ENCODE data around the gene TNFSF13.

The TNFSF13 gene

GRCh38 chr17:7575481-7575883, 16.9 kb downstream of the TNFSF13 start:
- Histone ChIP-seq H3K27ac (ENCODE audit: low read depth, low read length) (peak overlapping the region; percentile 34), H3K36me3 (ENCODE audit: control insufficient read depth, low read length) (peaks cover 92% of the 10 kb centered on the region), H4K20me1 (ENCODE audit: control insufficient read depth, insufficient read depth, low read depth, low read length) (peaks cover 31% of the 10 kb centered on the region), H3K9me2 (replicated peaks; ENCODE audit: control insufficient read depth, low read length) (no peaks in the 10 kb centered on the region), H3K79me2 (ENCODE audit: control insufficient read depth, low read length) (peaks cover 49% of the 10 kb centered on the region), H3K4me2 (ENCODE audit: low read length) (peak overlapping the region; percentile 98), H3K4me3 (ENCODE audit: low read length) (peak overlapping the region; percentile 91; the same call in 1 of the 2 replicates), H3K9me3 (ENCODE audit: control insufficient read depth, insufficient read depth, low read length) (no peaks in the 10 kb centered on the region), H3K27me3 (ENCODE audit: control insufficient read depth, low read length) (no peaks in the 10 kb centered on the region), H3F3A (ENCODE audit: control insufficient read depth, insufficient read depth) (peaks cover 81% of the 10 kb centered on the region), H3K4me1 (ENCODE audit: control insufficient read depth, low read length) (peaks cover 76% of the 10 kb centered on the region)
- no peak for TF ChIP-seq EZH2phosphoT487 (IDR thresholded peaks at IDR 0.05; ENCODE audit: borderline replicate concordance, low read length)
- TF ChIP-seq, protein P1, sequence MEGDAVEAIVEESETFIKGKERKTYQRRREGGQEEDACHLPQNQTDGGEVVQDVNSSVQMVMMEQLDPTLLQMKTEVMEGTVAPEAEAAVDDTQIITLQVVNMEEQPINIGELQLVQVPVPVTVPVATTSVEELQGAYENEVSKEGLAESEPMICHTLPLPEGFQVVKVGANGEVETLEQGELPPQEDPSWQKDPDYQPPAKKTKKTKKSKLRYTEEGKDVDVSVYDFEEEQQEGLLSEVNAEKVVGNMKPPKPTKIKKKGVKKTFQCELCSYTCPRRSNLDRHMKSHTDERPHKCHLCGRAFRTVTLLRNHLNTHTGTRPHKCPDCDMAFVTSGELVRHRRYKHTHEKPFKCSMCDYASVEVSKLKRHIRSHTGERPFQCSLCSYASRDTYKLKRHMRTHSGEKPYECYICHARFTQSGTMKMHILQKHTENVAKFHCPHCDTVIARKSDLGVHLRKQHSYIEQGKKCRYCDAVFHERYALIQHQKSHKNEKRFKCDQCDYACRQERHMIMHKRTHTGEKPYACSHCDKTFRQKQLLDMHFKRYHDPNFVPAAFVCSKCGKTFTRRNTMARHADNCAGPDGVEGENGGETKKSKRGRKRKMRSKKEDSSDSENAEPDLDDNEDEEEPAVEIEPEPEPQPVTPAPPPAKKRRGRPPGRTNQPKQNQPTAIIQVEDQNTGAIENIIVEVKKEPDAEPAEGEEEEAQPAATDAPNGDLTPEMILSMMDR (IDR thresholded peaks at IDR 0.05; ENCODE audit: low read depth, low read length, poor library complexity, severe bottlenecking), result no peak

GRCh38 chr17:7575959-7576358, 17.4 kb downstream of the TNFSF13 start:
- H3K4me3 ChIP-seq (ENCODE audit: low read length), result no peak overlapping the region
- H3F3A ChIP-seq (ENCODE audit: control insufficient read depth, insufficient read depth), result peaks cover 80% of the 10 kb centered on the region
- H3K27ac ChIP-seq (ENCODE audit: low read depth, low read length), result no peak overlapping the region
- H3K4me2 ChIP-seq (ENCODE audit: low read length), result peak overlapping the region; percentile 98; the same call in 1 of the 2 replicates
- H3K79me2 ChIP-seq (ENCODE audit: control insufficient read depth, low read length), result peaks cover 47% of the 10 kb centered on the region
- TF ChIP-seq, protein P1 (IDR thresholded peaks at IDR 0.05; ENCODE audit: low read depth, low read length, poor library complexity, severe bottlenecking), result no peak
- peaks cover 31% of the 10 kb centered on the region for H4K20me1 ChIP-seq (ENCODE audit: control insufficient read depth, insufficient read depth, low read depth, low read length)
- no peaks in the 10 kb centered on the region for H3K27me3 ChIP-seq (ENCODE audit: control insufficient read depth, low read length)
- H3K9me2 ChIP-seq (replicated peaks; ENCODE audit: control insufficient read depth, low read length), result no peaks in the 10 kb centered on the region
- no peaks in the 10 kb centered on the region for H3K9me3 ChIP-seq (ENCODE audit: control insufficient read depth, insufficient read depth, low read length)
- H3K4me1 ChIP-seq (ENCODE audit: control insufficient read depth, low read length), result peaks cover 73% of the 10 kb centered on the region
- H3K36me3 ChIP-seq (ENCODE audit: control insufficient read depth, low read length), result peaks cover 92% of the 10 kb centered on the region

DNA sequence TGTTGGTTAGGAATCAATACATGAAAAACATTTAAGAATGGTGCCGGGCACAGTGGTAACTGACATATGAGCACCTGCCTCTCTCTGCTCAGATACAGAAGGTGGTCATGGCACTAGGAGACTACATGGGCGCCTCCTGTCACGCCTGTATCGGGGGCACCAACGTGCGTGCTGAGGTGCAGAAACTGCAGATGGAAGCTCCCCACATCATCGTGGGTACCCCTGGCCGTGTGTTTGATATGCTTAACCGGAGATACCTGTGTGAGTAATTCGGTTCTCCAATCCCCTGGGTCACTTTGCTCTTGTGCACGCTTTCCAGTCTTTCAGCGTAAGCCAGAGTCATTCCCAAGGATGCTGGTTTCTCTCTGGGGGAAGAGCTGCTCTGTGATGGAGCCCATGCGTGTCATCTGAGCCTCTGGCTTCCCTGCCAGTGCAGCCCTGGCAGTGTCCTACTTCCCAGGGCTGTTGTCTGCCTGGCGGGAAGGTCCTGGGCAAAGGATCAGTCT, 17.9 kb downstream of the TNFSF13 start:
- Histone ChIP-seq H3K4me2 (ENCODE audit: low read length) (no peak overlapping the region; the same call in 1 of the 2 replicates), H3K27me3 (ENCODE audit: control insufficient read depth, low read length) (no peaks in the 10 kb centered on the region), H4K20me1 (ENCODE audit: control insufficient read depth, insufficient read depth, low read depth, low read length) (peaks cover 31% of the 10 kb centered on the region), H3K36me3 (ENCODE audit: control insufficient read depth, low read length) (peaks cover 92% of the 10 kb centered on the region), H3K79me2 (ENCODE audit: control insufficient read depth, low read length) (peaks cover 43% of the 10 kb centered on the region), H3K4me1 (ENCODE audit: control insufficient read depth, low read length) (peaks cover 67% of the 10 kb centered on the region), H3F3A (ENCODE audit: control insufficient read depth, insufficient read depth) (peaks cover 77% of the 10 kb centered on the region), H3K4me3 (ENCODE audit: low read length) (no peak overlapping the region), H3K9me3 (ENCODE audit: control insufficient read depth, insufficient read depth, low read length) (no peaks in the 10 kb centered on the region), H3K27ac (ENCODE audit: low read depth, low read length) (no peak overlapping the region), H3K9me2 (replicated peaks; ENCODE audit: control insufficient read depth, low read length) (no peaks in the 10 kb centered on the region)
- TF ChIP-seq, protein P1 (IDR thresholded peaks at IDR 0.05; ENCODE audit: low read depth, low read length, poor library complexity, severe bottlenecking), result no peak
- no peak for TF ChIP-seq EZH2phosphoT487 (IDR thresholded peaks at IDR 0.05; ENCODE audit: borderline replicate concordance, low read length)
